ENCODE results near the gene IL12RB2. TPM values are rescaled to one million over a fixed set of nuclear protein-coding genes. Genes with fewer than 3 reads are reported as not detected.
A peak's percentile ranks its signal among the peaks of the same experiment; 100 is the strongest.

The IL12RB2 gene
- total RNA-seq, 1 donor from 2014 or later, result 0.06 TPM

- no peak overlapping the region for H3K4me3 Mint-ChIP-seq
- no peak for DNase-seq (ENCODE audit: low spot score)
- no peak overlapping the region for H2AFZ ChIP-seq (replicated peaks)
- no peak overlapping the region for H3K9ac ChIP-seq
- peaks cover 2% of the 10 kb centered on the region for H3K27me3 Mint-ChIP-seq (ENCODE audit: insufficient read depth, low read depth)
- H3K27me3 ChIP-seq, result no peaks in the 10 kb centered on the region
- no peaks in the 10 kb centered on the region for H3K79me2 ChIP-seq (ENCODE audit: low read depth)
- TF ChIP-seq EZH2phosphoT487 (IDR thresholded peaks at IDR 0.05) (no peak), CTCF (IDR thresholded peaks at IDR 0.05) (no peak), EZH2 (IDR thresholded peaks at IDR 0.05) (no peak)
- peaks cover 3% of the 10 kb centered on the region for H3K4me1 Mint-ChIP-seq
- peak overlapping the region; percentile 4 for H3K27ac Mint-ChIP-seq
- H3K9me3 ChIP-seq (ENCODE audit: low read depth), result no peaks in the 10 kb centered on the region
- no peak overlapping the region for H3K4me3 ChIP-seq
- H3F3A ChIP-seq (ENCODE audit: low read depth), result no peaks in the 10 kb centered on the region
- no peaks in the 10 kb centered on the region for H4K20me1 ChIP-seq (ENCODE audit: low read depth)
- H3K36me3 Mint-ChIP-seq, result no peaks in the 10 kb centered on the region
- H3K4me1 ChIP-seq, result no peaks in the 10 kb centered on the region
- no peaks in the 10 kb centered on the region for H3K36me3 ChIP-seq
- no peak overlapping the region for H3K4me2 ChIP-seq
- H3K27ac ChIP-seq, result no peak overlapping the region
- no peaks in the 10 kb centered on the region for H3K9me3 Mint-ChIP-seq
Measured at GRCh38 chr1:67333603-67334002, 25.9 kb downstream of the IL12RB2 start.

- no peak for DNase-seq (ENCODE audit: low spot score)
- no peaks in the 10 kb centered on the region for H3K79me2 ChIP-seq (ENCODE audit: low read depth)
Measured at GRCh38 chr1:67335411-67335810, 27.7 kb downstream of the IL12RB2 start.

GRCh38 chr1:67336157-67336556, 28.5 kb downstream of the IL12RB2 start:
- H3K36me3 ChIP-seq, result no peaks in the 10 kb centered on the region
- H3K9me3 ChIP-seq (ENCODE audit: low read depth), result no peaks in the 10 kb centered on the region
- no peak for DNase-seq (ENCODE audit: low spot score)
- H3K27ac ChIP-seq, result no peak overlapping the region
- no peaks in the 10 kb centered on the region for H3F3A ChIP-seq (ENCODE audit: low read depth)
- Mint-ChIP-seq H3K27ac (no peak overlapping the region), H3K27me3 (ENCODE audit: insufficient read depth, low read depth) (peaks cover 2% of the 10 kb centered on the region), H3K9me3 (no peaks in the 10 kb centered on the region), H3K4me3 (no peak overlapping the region), H3K36me3 (no peaks in the 10 kb centered on the region), H3K4me1 (no peaks in the 10 kb centered on the region)
- no peaks in the 10 kb centered on the region for H3K4me1 ChIP-seq
- TF ChIP-seq EZH2phosphoT487 (IDR thresholded peaks at IDR 0.05) (no peak), EZH2 (IDR thresholded peaks at IDR 0.05) (no peak), CTCF (IDR thresholded peaks at IDR 0.05) (no peak)
- no peaks in the 10 kb centered on the region for H4K20me1 ChIP-seq (ENCODE audit: low read depth)
- H3K4me2 ChIP-seq, result no peak overlapping the region
- no peak overlapping the region for H3K4me3 ChIP-seq
- H3K9ac ChIP-seq, result no peak overlapping the region
- no peaks in the 10 kb centered on the region for H3K27me3 ChIP-seq
- H3K79me2 ChIP-seq (ENCODE audit: low read depth), result no peaks in the 10 kb centered on the region
- H2AFZ ChIP-seq (replicated peaks), result no peak overlapping the region

More at GRCh38 chr1:67335411-67335810, 27.7 kb downstream of the IL12RB2 start:
- Mint-ChIP-seq H3K36me3 (no peaks in the 10 kb centered on the region), H3K9me3 (no peaks in the 10 kb centered on the region), H3K4me3 (no peak overlapping the region), H3K4me1 (no peaks in the 10 kb centered on the region), H3K27ac (no peak overlapping the region), H3K27me3 (ENCODE audit: insufficient read depth, low read depth) (peaks cover 2% of the 10 kb centered on the region)
- no peaks in the 10 kb centered on the region for H3K27me3 ChIP-seq
- no peak overlapping the region for H2AFZ ChIP-seq (replicated peaks)
- no peaks in the 10 kb centered on the region for H3K4me1 ChIP-seq
- no peaks in the 10 kb centered on the region for H3K9me3 ChIP-seq (ENCODE audit: low read depth)
- H3K27ac ChIP-seq, result no peak overlapping the region
- no peaks in the 10 kb centered on the region for H4K20me1 ChIP-seq (ENCODE audit: low read depth)
- H3K4me2 ChIP-seq, result no peak overlapping the region
- no peaks in the 10 kb centered on the region for H3F3A ChIP-seq (ENCODE audit: low read depth)
- H3K9ac ChIP-seq, result no peak overlapping the region
- no peak for TF ChIP-seq EZH2phosphoT487 (IDR thresholded peaks at IDR 0.05)
- no peak for TF ChIP-seq EZH2 (IDR thresholded peaks at IDR 0.05)
- TF ChIP-seq CTCF (IDR thresholded peaks at IDR 0.05), result no peak
- H3K4me3 ChIP-seq, result no peak overlapping the region
- no peaks in the 10 kb centered on the region for H3K36me3 ChIP-seq

Measured in neural progenitor cell (in vitro differentiated cells).